Activated B cell treated with CpG ODN at 0.5 μM for 24 hours (primary cell): Measurements from ENCODE around the gene OCA2. TPM values are rescaled to one million over a fixed set of nuclear protein-coding genes. Genes with fewer than 3 reads are reported as not detected.

Source experiments
- ATAC-seq: fragments of 200-7000 bp; cut with Tn5 transposase; one replicate; pipeline ENCODE4 v1.10.0; 2021; ENCODE audit warnings: low read depth, mild to moderate bottlenecking, moderate library complexity
- CTCF ChIA-PET: fragments of 350-600 bp; sonication (Branson Sonifier 250); formaldehyde crosslinking; loops from one replicate; lab custom pipeline; 2021; ENCODE audit warnings: antibody characterized with exemption; lab: Charles Lee
- POLR2A ChIA-PET: fragments of 350-600 bp; sonication (Branson Sonifier 250); formaldehyde crosslinking; loops from one replicate; lab custom pipeline; 2021; ENCODE audit warnings: antibody characterized with exemption; lab: Charles Lee
- DNase-seq: peaks from one replicate; pipeline ENCODE4 v3.0.0; 2022
- H3K27ac Mint-ChIP-seq: one replicate; pipeline ENCODE4 v1.8.0; 2020; ENCODE audit warnings: mixed read lengths
- H3K27me3 Mint-ChIP-seq: one replicate; pipeline ENCODE4 v1.8.0; 2021; ENCODE audit warnings: mixed read lengths
- H3K36me3 Mint-ChIP-seq: one replicate; pipeline ENCODE4 v1.8.0; 2021; ENCODE audit warnings: low read depth, mixed read lengths
- H3K4me1 Mint-ChIP-seq: one replicate; pipeline ENCODE4 v1.8.0; 2021; ENCODE audit warnings: mixed read lengths
- H3K4me3 Mint-ChIP-seq: one replicate; pipeline ENCODE4 v1.8.0; 2020; ENCODE audit warnings: mild to moderate bottlenecking, mixed read lengths
- H3K9me3 Mint-ChIP-seq: one replicate; pipeline ENCODE4 v1.8.0; 2020; ENCODE audit warnings: mixed read lengths
- intact Hi-C: fragments of 100-400 bp; cut with micrococcal nuclease; formaldehyde crosslinking; loops from one replicate; pipeline ENCODE4 v1.15.1; 2024
- total RNA-seq: library from RNA; stranded (reverse); gene quantifications from 2 replicates; pipeline ENCODE4 v1.2.3, GENCODE V29; 2022
- TF ChIP-seq, protein P1 (sequence below): fragments of 200-600 bp; IDR thresholded peaks from one replicate; pipeline ENCODE4 v1.8.0; 2022; ENCODE audit warnings: antibody characterized with exemption, mild to moderate bottlenecking

Gene OCA2
- total RNA-seq, 1 donor from 2014 or later: not detected

- Mint-ChIP-seq H3K27ac (no peak overlapping the region), H3K27me3 (no peaks in the 10 kb centered on the region), H3K36me3 (no peaks in the 10 kb centered on the region), H3K4me3 (no peak overlapping the region), H3K4me1 (no peaks in the 10 kb centered on the region), H3K9me3 (no peaks in the 10 kb centered on the region)
- ChIA-PET CTCF (no interaction called here), POLR2A (no interaction called here)
- ATAC-seq: no peak
- intact Hi-C loops: no loop called here
- DNase-seq: no peak
- TF ChIP-seq, protein P1, sequence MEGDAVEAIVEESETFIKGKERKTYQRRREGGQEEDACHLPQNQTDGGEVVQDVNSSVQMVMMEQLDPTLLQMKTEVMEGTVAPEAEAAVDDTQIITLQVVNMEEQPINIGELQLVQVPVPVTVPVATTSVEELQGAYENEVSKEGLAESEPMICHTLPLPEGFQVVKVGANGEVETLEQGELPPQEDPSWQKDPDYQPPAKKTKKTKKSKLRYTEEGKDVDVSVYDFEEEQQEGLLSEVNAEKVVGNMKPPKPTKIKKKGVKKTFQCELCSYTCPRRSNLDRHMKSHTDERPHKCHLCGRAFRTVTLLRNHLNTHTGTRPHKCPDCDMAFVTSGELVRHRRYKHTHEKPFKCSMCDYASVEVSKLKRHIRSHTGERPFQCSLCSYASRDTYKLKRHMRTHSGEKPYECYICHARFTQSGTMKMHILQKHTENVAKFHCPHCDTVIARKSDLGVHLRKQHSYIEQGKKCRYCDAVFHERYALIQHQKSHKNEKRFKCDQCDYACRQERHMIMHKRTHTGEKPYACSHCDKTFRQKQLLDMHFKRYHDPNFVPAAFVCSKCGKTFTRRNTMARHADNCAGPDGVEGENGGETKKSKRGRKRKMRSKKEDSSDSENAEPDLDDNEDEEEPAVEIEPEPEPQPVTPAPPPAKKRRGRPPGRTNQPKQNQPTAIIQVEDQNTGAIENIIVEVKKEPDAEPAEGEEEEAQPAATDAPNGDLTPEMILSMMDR: no peak
Measured at GRCh38 chr15:28022961-28023360, 76.2 kb downstream of the OCA2 start.

GRCh38 chr15:28022181-28022580, 76.9 kb downstream of the OCA2 start:
- DNase-seq (no peak), ATAC-seq (no peak)
- no peak overlapping the region for H3K27ac Mint-ChIP-seq
- ChIA-PET CTCF (no interaction called here), POLR2A (no interaction called here)
- H3K36me3 Mint-ChIP-seq: no peaks in the 10 kb centered on the region
- H3K4me1 Mint-ChIP-seq: no peaks in the 10 kb centered on the region
- intact Hi-C loops: no loop called here
- TF ChIP-seq, protein P1: no peak
- no peaks in the 10 kb centered on the region for H3K9me3 Mint-ChIP-seq
- H3K4me3 Mint-ChIP-seq: no peak overlapping the region
- no peaks in the 10 kb centered on the region for H3K27me3 Mint-ChIP-seq

GRCh38 chr15:28021281-28022039, 77.7 kb downstream of the OCA2 start:
- CTCF ChIA-PET: no interaction called here
- intact Hi-C loops: no loop called here
- H3K27me3 Mint-ChIP-seq: no peaks in the 10 kb centered on the region
- H3K4me3 Mint-ChIP-seq: no peak overlapping the region
- H3K4me1 Mint-ChIP-seq: no peaks in the 10 kb centered on the region
- H3K9me3 Mint-ChIP-seq: no peaks in the 10 kb centered on the region
- TF ChIP-seq, protein P1: no peak
- ATAC-seq (no peak), DNase-seq (no peak)
- POLR2A ChIA-PET: no interaction called here
- H3K27ac Mint-ChIP-seq: no peak overlapping the region
- H3K36me3 Mint-ChIP-seq: no peaks in the 10 kb centered on the region

GRCh38 chr15:28020644-28021043, 78.5 kb downstream of the OCA2 start:
- intact Hi-C loops: no loop called here
- Mint-ChIP-seq H3K9me3 (no peaks in the 10 kb centered on the region), H3K27me3 (no peaks in the 10 kb centered on the region), H3K4me3 (no peak overlapping the region), H3K36me3 (no peaks in the 10 kb centered on the region), H3K4me1 (no peaks in the 10 kb centered on the region), H3K27ac (no peak overlapping the region)
- ChIA-PET POLR2A (no interaction called here), CTCF (no interaction called here)
- TF ChIP-seq, protein P1: no peak
- DNase-seq: no peak
- ATAC-seq: no peak

- TF ChIP-seq, protein P1: no peak
- POLR2A ChIA-PET: no interaction called here
- DNase-seq (no peak), ATAC-seq (no peak)
- Mint-ChIP-seq H3K4me1 (no peaks in the 10 kb centered on the region), H3K27ac (no peak overlapping the region), H3K27me3 (no peaks in the 10 kb centered on the region), H3K9me3 (no peaks in the 10 kb centered on the region), H3K4me3 (no peak overlapping the region), H3K36me3 (no peaks in the 10 kb centered on the region)
- intact Hi-C loops: loop anchor here (5.0 kb wide), 2 partner anchors 962 to 1132 kb away; no protein-coding TSS in a partner anchor
- CTCF ChIA-PET: no interaction called here
Measured at GRCh38 chr15:28019594-28020309, 79.4 kb downstream of the OCA2 start.
